Activated T-helper 1 cell treated with anti-CD3 and anti-CD28 coated beads, Interleukin-12 subunit alpha, Interleukin-12 subunit beta, Interleukin-2, Interleukin-4 antibody, amounts not matched to agents 30 ng/mL and 10 ng/mL and 1 ng/mL, durations not matched to agents 14 hours and 24 hours and 36 hours (primary cell): ENCODE measurements around the gene CLEC4E. TPM values are rescaled to one million over a fixed set of nuclear protein-coding genes. Genes with fewer than 3 reads are reported as not detected.
"Not testable (repeated sequence)": the region's sequence is repeated elsewhere in the genome, so short reads cannot be mapped to it uniquely, and the experiment has no call there.

Experiments used
- DNase-seq: peaks from one replicate; pipeline ENCODE4 v3.0.0; 2021; ENCODE audit warnings: low spot score
- H3K27ac Mint-ChIP-seq: one replicate; pipeline ENCODE4 v1.8.0; 2021; ENCODE audit warnings: mild to moderate bottlenecking, mixed read lengths
- H3K27me3 Mint-ChIP-seq: one replicate; pipeline ENCODE4 v1.8.0; 2022; ENCODE audit warnings: mild to moderate bottlenecking, moderate library complexity, mixed read lengths; ENCODE audit not compliant: insufficient read depth
- H3K36me3 Mint-ChIP-seq: one replicate; pipeline ENCODE4 v1.8.0; 2021; ENCODE audit warnings: low read depth, mixed read lengths
- H3K4me1 Mint-ChIP-seq: one replicate; pipeline ENCODE4 v1.8.0; 2021; ENCODE audit warnings: low read depth, mixed read lengths
- H3K4me3 Mint-ChIP-seq: one replicate; pipeline ENCODE4 v1.8.0; 2021; ENCODE audit warnings: mild to moderate bottlenecking, moderate library complexity, mixed read lengths
- H3K9me3 Mint-ChIP-seq: one replicate; pipeline ENCODE4 v1.8.0; 2021; ENCODE audit warnings: mixed read lengths
- intact Hi-C: fragments of 100-400 bp; cut with micrococcal nuclease; formaldehyde crosslinking; loops from one replicate; pipeline ENCODE4 v1.15.1; 2024
- total RNA-seq: library from RNA; stranded (reverse); gene quantifications from 2 replicates; pipeline ENCODE4 v1.2.3, GENCODE V29; 2022

CLEC4E gene
- total RNA-seq, 1 donor from 2014 or later = not detected

DNA sequence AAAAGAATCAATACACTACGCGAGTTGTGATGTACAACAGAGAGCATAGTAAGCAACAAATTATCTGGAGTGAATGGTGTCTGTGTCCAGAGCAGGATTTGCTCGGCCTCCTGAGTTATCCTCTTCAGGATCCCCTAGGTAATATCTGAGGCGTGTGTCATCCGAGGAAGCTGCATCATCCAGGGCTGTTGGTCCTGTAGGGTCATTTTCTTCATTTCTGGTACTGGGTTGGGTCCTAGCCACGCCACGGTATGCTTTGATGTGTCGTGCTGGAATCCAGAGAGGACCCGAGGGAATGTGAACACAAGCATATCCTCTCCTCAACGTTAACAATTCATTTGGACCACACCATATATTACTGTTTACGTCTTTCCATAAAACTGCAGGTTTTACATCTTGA is 19.0 kb upstream of the CLEC4E start:
- H3K4me1 Mint-ChIP-seq = no peaks in the 10 kb centered on the region

DNA sequence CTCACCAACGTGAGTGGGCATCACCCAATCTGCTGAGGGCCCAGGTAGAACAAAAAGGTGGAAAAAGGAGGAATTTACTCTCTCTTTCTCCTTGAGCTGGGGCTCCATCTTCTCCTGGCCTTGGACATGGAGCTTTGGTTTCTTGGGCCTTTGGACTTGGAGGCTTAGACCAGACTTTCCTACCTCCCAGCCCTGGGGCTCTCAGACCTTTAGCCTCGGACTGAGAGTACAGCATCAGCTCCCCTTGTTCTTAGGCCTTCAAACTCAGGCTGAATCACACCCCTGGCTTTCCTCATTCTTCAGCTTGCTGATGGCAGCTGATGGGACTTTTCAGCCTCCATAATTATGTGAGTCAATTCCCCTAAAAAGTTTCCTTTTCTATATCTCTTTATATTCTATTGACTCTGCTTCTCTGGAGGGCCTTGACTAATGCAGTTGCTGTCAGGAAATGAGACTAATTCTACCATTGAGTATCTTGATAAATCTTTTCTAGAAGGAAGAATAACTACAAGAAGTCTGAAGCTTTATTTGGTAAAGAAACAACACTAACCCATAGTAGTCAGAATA is 15.9 kb upstream of the CLEC4E start:
- Mint-ChIP-seq H3K36me3 (no peaks in the 10 kb centered on the region), H3K27me3 (peaks cover 10% of the 10 kb centered on the region), H3K27ac (no peak overlapping the region), H3K4me1 (no peaks in the 10 kb centered on the region), H3K9me3 (peaks cover under 1% of the 10 kb centered on the region), H3K4me3 (no peak overlapping the region)
- intact Hi-C loops = no loop called here
- DNase-seq = no peak

More for the DNA sequence above, 19.0 kb upstream of the CLEC4E start:
- Mint-ChIP-seq H3K27me3 (peaks cover 2% of the 10 kb centered on the region), H3K36me3 (no peaks in the 10 kb centered on the region), H3K27ac (no peak overlapping the region), H3K4me3 (no peak overlapping the region), H3K9me3 (peaks cover 13% of the 10 kb centered on the region)
- intact Hi-C loops = no loop called here
- DNase-seq = no peak

DNA sequence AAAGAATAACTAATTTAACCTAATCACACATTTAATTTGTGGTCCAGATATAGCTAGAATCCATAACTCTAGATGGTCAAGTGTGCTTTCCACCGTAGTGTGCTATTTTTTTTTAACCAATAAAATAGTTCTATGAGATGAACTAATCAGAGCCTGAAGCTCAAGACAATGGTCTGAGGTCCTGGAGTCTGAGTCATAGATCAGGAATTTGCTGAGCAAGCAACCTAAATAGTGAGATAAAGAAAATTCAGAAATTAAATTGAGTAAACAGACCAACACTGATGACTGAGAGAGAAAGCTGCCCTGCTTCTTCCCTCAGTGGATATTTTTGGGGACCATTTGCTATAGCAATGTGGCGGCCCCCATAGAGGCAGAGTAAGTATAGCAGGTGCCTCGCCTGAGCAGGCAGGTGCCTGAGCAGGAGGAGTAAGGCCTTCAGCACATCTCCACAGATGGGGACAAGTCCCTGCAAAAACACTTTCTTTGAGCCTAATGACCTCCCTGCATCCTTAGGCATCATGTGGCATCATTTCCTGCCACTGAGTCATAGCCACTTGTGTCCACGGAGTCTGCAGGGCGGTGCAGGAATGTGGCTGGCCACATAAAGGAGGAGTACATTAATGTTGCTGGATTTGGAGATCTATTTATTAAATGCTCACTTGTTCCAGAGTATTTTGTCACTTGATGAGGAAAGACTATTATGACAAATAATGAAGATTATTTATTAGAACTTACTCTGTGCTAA is 13.9 kb upstream of the CLEC4E start:
- H3K4me1 Mint-ChIP-seq = no peaks in the 10 kb centered on the region
- no peak for DNase-seq
- no peak overlapping the region for H3K27ac Mint-ChIP-seq
- no peaks in the 10 kb centered on the region for H3K36me3 Mint-ChIP-seq
- peaks cover 8% of the 10 kb centered on the region for H3K27me3 Mint-ChIP-seq
- intact Hi-C loops = no loop called here
- H3K4me3 Mint-ChIP-seq = no peak overlapping the region
- H3K9me3 Mint-ChIP-seq = no peaks in the 10 kb centered on the region

- intact Hi-C loops = no loop called here
- no peaks in the 10 kb centered on the region for H3K9me3 Mint-ChIP-seq
- no peak overlapping the region for H3K4me3 Mint-ChIP-seq
- no peak for DNase-seq
- H3K4me1 Mint-ChIP-seq = no peaks in the 10 kb centered on the region
- no peak overlapping the region for H3K27ac Mint-ChIP-seq
- peaks cover 10% of the 10 kb centered on the region for H3K27me3 Mint-ChIP-seq
- H3K36me3 Mint-ChIP-seq = no peaks in the 10 kb centered on the region
Observed at GRCh38 chr12:8553088-8553627, 12.5 kb upstream of the CLEC4E start.

DNA sequence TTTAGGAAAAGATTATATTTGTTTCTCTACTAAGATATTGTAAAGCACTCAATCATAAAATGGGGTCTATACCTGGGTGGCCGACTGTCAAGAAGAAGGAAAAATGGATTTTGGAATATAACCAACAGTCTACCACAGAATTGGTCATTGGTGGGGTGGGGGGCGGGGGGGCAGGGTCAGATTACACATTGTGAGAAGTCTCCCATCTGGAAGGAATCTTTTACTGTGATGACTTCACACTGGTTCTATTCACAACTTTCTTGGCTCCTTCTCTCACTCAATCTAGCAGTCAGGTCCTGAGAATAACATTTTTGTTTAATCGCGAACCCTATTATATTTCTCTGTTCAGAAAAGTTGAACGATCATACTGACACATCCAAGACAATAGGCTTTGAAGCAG is 8.7 kb upstream of the CLEC4E start:
- Mint-ChIP-seq H3K9me3 (no peaks in the 10 kb centered on the region), H3K27me3 (peaks cover 25% of the 10 kb centered on the region), H3K36me3 (no peaks in the 10 kb centered on the region), H3K4me3 (no peak overlapping the region), H3K4me1 (no peaks in the 10 kb centered on the region), H3K27ac (no peak overlapping the region)
- no peak for DNase-seq
- intact Hi-C loops = loop anchor here (5.0 kb wide), 1 partner anchor 903 kb away; no protein-coding TSS in a partner anchor

GRCh38 chr12:8548192-8548591 is 7.5 kb upstream of the CLEC4E start:
- H3K4me1 Mint-ChIP-seq = no peaks in the 10 kb centered on the region
- no peaks in the 10 kb centered on the region for H3K36me3 Mint-ChIP-seq
- DNase-seq = no peak
- H3K27me3 Mint-ChIP-seq = peaks cover 27% of the 10 kb centered on the region
- intact Hi-C loops = loop anchor here (5.0 kb wide), 1 partner anchor 904 kb away; no protein-coding TSS in a partner anchor
- no peak overlapping the region for H3K4me3 Mint-ChIP-seq
- H3K9me3 Mint-ChIP-seq = no peaks in the 10 kb centered on the region
- no peak overlapping the region for H3K27ac Mint-ChIP-seq

DNA sequence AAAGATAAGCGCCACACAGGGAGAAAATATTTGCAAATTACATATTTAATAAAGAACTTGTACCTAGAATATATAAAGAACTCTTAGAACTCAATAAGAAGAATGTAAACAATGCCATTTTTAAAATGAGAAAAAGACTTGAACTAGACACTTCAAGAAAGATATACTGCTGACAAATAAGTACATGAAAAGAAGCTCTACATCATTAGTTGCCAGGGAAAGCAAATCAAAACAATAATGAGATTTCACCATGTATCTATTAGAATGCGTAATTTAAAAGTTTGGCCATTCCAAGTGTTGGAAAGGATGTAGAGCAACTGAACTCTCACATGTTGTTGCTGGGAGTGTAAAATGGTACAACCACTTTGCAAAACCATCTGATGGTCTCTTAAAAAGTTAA is 6.9 kb upstream of the CLEC4E start:
- Mint-ChIP-seq H3K9me3 (no peaks in the 10 kb centered on the region), H3K27ac (no peak overlapping the region), H3K4me1 (no peaks in the 10 kb centered on the region), H3K27me3 (peaks cover 23% of the 10 kb centered on the region), H3K4me3 (no peak overlapping the region), H3K36me3 (no peaks in the 10 kb centered on the region)
- intact Hi-C loops = loop anchor here (5.0 kb wide), 1 partner anchor 905 kb away; no protein-coding TSS in a partner anchor
- DNase-seq = no peak

DNA sequence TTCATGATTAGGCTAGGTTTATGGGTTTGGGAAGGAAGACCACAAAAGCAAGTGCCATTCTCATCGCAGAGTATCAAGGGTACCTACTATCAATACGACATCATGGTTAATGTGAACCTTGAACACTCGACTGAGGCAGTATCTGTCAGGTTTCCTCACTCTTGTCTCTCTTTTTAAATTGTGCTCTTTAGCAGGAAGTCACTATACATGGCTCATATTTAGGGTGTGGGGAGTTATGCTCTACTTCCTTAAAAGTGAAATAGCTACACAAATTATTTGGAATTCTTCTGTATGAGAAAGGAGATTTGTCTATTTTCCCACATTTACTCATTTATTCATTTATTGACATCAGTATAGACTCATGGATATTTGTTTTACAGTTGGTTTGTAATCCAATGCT is 5.9 kb upstream of the CLEC4E start:
- Mint-ChIP-seq H3K4me1 (no peaks in the 10 kb centered on the region), H3K27ac (no peak overlapping the region), H3K27me3 (peaks cover 23% of the 10 kb centered on the region), H3K9me3 (no peaks in the 10 kb centered on the region), H3K4me3 (no peak overlapping the region), H3K36me3 (no peaks in the 10 kb centered on the region)
- intact Hi-C loops = loop anchor here (5.0 kb wide), 1 partner anchor 906 kb away; no protein-coding TSS in a partner anchor
- DNase-seq = no peak

GRCh38 chr12:8544295-8544694 is 3.6 kb upstream of the CLEC4E start:
- Mint-ChIP-seq H3K27ac (no peak overlapping the region), H3K27me3 (peaks cover 44% of the 10 kb centered on the region), H3K9me3 (no peaks in the 10 kb centered on the region), H3K36me3 (no peaks in the 10 kb centered on the region), H3K4me1 (no peaks in the 10 kb centered on the region), H3K4me3 (no peak overlapping the region)
- intact Hi-C loops = loop anchor here (1.0 kb wide), 4 partner anchors 65 to 505 kb away; no protein-coding TSS in a partner anchor
- DNase-seq = peak; percentile 54

DNA sequence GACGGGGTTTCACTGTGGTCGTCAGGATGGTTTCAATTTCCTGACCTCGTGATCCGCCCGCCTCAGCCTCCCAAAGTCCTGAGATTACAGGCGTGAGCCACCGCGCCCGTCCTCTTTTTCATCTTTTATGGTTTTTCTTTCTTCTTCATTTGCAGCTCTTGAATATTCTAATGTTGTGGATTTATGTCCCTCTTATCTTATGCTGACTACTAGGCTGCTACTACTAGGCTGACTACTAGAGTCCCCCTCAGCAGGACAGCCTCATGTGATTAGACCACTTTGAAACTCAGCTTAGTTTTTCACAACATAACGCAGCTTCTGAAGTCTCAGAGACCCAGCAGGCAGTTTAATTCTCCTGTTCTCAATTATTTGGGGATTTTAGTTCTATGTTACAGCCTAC is 857 bp upstream of the CLEC4E start:
- peaks cover 40% of the 10 kb centered on the region for H3K27me3 Mint-ChIP-seq
- H3K27ac Mint-ChIP-seq = no peak overlapping the region
- H3K4me3 Mint-ChIP-seq = no peak overlapping the region
- no peaks in the 10 kb centered on the region for H3K4me1 Mint-ChIP-seq
- no peaks in the 10 kb centered on the region for H3K36me3 Mint-ChIP-seq
- no peaks in the 10 kb centered on the region for H3K9me3 Mint-ChIP-seq
- intact Hi-C loops = no loop called here
- no peak for DNase-seq

DNA sequence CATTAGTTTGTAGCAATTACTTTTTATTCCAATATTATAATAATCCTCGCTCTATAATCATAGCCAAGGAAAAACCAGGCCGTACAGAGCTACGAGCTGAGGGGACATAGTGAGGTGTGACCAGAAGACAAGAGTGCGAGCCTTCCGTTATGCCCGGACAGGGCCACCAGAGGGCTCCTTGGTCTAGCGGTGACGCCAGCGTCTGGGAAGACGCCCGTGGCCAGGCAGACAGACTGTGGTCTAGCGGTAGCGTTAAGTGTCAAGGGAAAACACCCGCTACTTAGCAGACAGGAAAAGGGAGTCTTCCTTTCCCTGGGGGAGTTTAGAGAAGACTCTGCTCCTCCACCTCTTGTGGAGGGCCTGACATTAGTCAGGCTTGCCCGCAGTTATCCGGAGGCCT is 2.9 kb downstream of the CLEC4E start:
- DNase-seq, intact Hi-C loops, H3K4me3 Mint-ChIP-seq, H3K4me1 Mint-ChIP-seq, H3K9me3 Mint-ChIP-seq, H3K27ac Mint-ChIP-seq, H3K36me3 Mint-ChIP-seq: not testable (repeated sequence)
- peaks cover 44% of the 10 kb centered on the region for H3K27me3 Mint-ChIP-seq

- Mint-ChIP-seq H3K9me3 (no peaks in the 10 kb centered on the region), H3K27me3 (peaks cover 24% of the 10 kb centered on the region), H3K4me3 (no peak overlapping the region), H3K27ac (no peak overlapping the region), H3K4me1 (no peaks in the 10 kb centered on the region), H3K36me3 (no peaks in the 10 kb centered on the region)
- no peak for DNase-seq
- intact Hi-C loops = no loop called here
Observed at GRCh38 chr12:8532045-8532444, 8.7 kb downstream of the CLEC4E start.
